Superior temporal gyrus (tissue), 1 donor: ENCODE results near the gene CFAP70.

Source experiments
- DNase-seq: peaks from one replicate; pipeline ENCODE4 v3.0.0-alpha.2; 2016; ENCODE audit errors: extremely low spot score

The CFAP70 gene

GRCh38 chr10:73215749-73216148 is 142.9 kb downstream of the CFAP70 start:
- no peak for DNase-seq

GRCh38 chr10:73211106-73211811 is 147.4 kb downstream of the CFAP70 start:
- DNase-seq: no peak

- no peak for DNase-seq
These were observed 148.1 kb downstream of the CFAP70 start for GRCh38 chr10:73210395-73211105.

GRCh38 chr10:73209705-73210104 is 149.0 kb downstream of the CFAP70 start:
- no peak for DNase-seq

DNA sequence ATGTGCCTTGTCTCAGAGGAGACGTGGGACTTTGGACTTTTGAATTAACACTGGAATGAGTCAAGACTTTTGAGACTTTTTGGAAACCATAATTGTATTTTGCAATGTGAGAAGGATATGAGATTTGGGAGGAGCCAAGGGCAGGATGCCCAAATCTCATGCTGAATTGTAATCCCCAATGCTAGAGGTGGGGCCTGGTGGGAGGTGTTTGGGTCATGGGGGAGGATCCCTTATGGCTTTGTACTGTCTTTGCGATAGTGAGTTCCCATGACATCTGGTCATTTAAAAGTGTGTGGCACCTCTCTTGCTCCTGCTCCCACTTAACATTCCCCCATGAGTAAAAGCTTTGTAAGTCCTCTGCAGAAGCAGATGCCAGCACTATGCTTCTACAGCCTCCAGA is 150.8 kb downstream of the CFAP70 start:
- no peak for DNase-seq

GRCh38 chr10:73206385-73206784 is 152.3 kb downstream of the CFAP70 start:
- DNase-seq: no peak

DNA sequence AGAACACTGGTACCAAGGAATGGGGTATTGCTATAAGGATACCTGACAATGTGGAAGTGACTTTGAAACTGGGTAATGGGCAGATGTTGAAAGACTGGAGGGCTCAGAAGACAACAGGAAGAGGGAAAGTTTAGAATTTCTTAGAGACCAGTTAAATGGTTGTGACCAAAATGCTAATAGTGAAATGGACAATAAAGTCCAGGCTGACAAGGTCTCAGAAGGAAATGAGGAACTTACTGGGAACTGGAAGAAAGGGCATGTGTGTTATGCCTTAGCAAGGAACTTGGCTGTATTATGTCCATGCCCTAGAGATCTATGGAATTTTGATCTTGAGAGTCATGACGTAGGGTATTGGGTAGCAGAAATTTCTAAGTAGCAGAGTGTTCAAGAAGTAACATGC is 152.8 kb downstream of the CFAP70 start:
- no peak for DNase-seq

GRCh38 chr10:73205081-73205480 is 153.6 kb downstream of the CFAP70 start:
- DNase-seq: no peak
